Measurements from ENCODE around the gene NKIRAS2.

DNA sequence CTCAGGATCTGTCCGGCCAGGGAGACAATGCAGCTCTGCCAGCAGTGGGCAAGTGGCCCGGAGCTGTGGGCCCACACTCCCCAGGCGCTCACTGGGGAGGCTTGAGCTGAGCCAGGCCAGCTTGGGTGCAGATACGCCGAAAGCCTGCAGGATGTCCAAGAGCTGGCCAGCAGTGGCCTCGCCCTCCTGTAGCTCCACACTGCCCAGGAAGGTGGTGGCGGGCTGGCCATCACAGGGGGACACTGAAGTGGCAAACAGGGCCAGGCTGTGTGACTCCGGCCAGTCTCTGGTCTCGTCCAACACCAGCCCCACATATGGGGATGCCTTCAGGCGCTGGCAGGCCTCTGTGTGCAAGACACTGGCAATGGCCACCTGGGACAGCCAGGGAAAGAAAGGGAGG lies 20.9 kb downstream of the NKIRAS2 start:
- TF ChIP-seq YY1 (IDR thresholded peaks at IDR 0.05; ENCODE audit: insufficient read depth, insufficient read length) (no peak), ZNF274 (IDR thresholded peaks at IDR 0.05; ENCODE audit: low read depth, low read length) (no peak)

Measured in NT2/D1 (cell line).